HG03378 (cell line): ENCODE measurements around the gene NKAIN4.

Source experiments
- ATAC-seq: cut with Tn5 transposase; IDR thresholded peaks from one replicate; pipeline ENCODE4 v1.9.1; 2021; ENCODE audit warnings: mild to moderate bottlenecking, moderate library complexity; ENCODE audit not compliant: unreplicated experiment

Gene NKAIN4

GRCh38 chr20:63254232-63254605 lies at the start of gene NKAIN4:
TSS of gene NKAIN4 (minus strand) at chr20:63254463. CDS start at chr20:63254450, 13 bp downstream.
- no peak for ATAC-seq

- no peak for ATAC-seq
These were observed 48.9 kb upstream of the NKAIN4 start for GRCh38 chr20:63303095-63303666.

- ATAC-seq: no peak
These were observed 47.4 kb upstream of the NKAIN4 start for GRCh38 chr20:63301671-63302070.

GRCh38 chr20:63298731-63299312 lies 44.6 kb upstream of the NKAIN4 start:
- ATAC-seq: no peak

GRCh38 chr20:63297796-63298572 lies 43.7 kb upstream of the NKAIN4 start:
- no peak for ATAC-seq

- no peak for ATAC-seq
These were observed 43.1 kb upstream of the NKAIN4 start for GRCh38 chr20:63297371-63297781.

GRCh38 chr20:63296531-63297299 lies 42.5 kb upstream of the NKAIN4 start:
- ATAC-seq: no peak

GRCh38 chr20:63295846-63296245 lies 41.6 kb upstream of the NKAIN4 start:
- ATAC-seq: no peak

- no peak for ATAC-seq
These were observed 41.2 kb upstream of the NKAIN4 start for GRCh38 chr20:63295422-63295821.

- ATAC-seq: no peak
These were observed 40.8 kb upstream of the NKAIN4 start for GRCh38 chr20:63295018-63295417.

GRCh38 chr20:63294536-63294900 lies 40.3 kb upstream of the NKAIN4 start:
- ATAC-seq: no peak

- no peak for ATAC-seq
These were observed 39.7 kb upstream of the NKAIN4 start for GRCh38 chr20:63293871-63294535.

- ATAC-seq: no peak
These were observed 39.2 kb upstream of the NKAIN4 start for GRCh38 chr20:63293456-63293855.

- no peak for ATAC-seq
These were observed 38.6 kb upstream of the NKAIN4 start, which contains the start of gene COL20A1 for GRCh38 chr20:63292904-63293303. TSS of gene COL20A1 (plus strand) at chr20:63293186. CDS start at chr20:63295108, 1,922 bp downstream.

GRCh38 chr20:63292292-63292701 lies 38.0 kb upstream of the NKAIN4 start:
- no peak for ATAC-seq

GRCh38 chr20:63291811-63292210 lies 37.5 kb upstream of the NKAIN4 start:
- no peak for ATAC-seq

- ATAC-seq: no peak
These were observed 36.6 kb upstream of the NKAIN4 start for GRCh38 chr20:63290677-63291472.

GRCh38 chr20:63290136-63290676 lies 35.9 kb upstream of the NKAIN4 start:
- ATAC-seq: no peak

- no peak for ATAC-seq
These were observed 35.3 kb upstream of the NKAIN4 start for GRCh38 chr20:63289311-63290135.
